Adipose tissue (tissue), 3 donors: ENCODE results near the gene SPEM1. TPM values are rescaled to one million over a fixed set of nuclear protein-coding genes. Genes with fewer than 3 reads are reported as not detected.

ENCODE experiments used
- H3K27ac ChIP-seq: one replicate; pipeline ENCODE4 v1.5.1; 2013; ENCODE audit warnings: low read depth, low read length
- WGBS, 3 donors: extraction: QIAGEN DNeasy Blood & Tissue Kit; methylation state at CpG; one replicate each; pipeline ENCODE4 v1.1.7; 2013; 5-methylcytosine and 5-hydroxymethylcytosine counted together
- polyA plus RNA-seq, 3 donors: library from polyadenylated mRNA; stranded (reverse); fragments of 200-250 nt; gene quantifications; one replicate each; pipeline ENCODE4 v1.2.3, GENCODE V29; 2013
- donor health status: healthy with polysubstance abuse.
- donor health status: Bipolar disorder and iron deficiency.
- donor health status: healthy.

SPEM1 gene
- polyA plus RNA-seq, 3 donors = not detected

GRCh38 chr17:7435676-7436555 lies 15.8 kb downstream of the SPEM1 start:
- 8 to 10% (median 9%) methylated on average over 48 to 49 of the region's 49 CpGs for WGBS, 3 donors
- no peak overlapping the region for H3K27ac ChIP-seq

- no peak overlapping the region for H3K27ac ChIP-seq
- 4 to 9% (median 9%) methylated on average over 74 to 92 of the region's 92 CpGs for whole genome bisulfite sequencing, 3 donors
Measured at GRCh38 chr17:7436556-7437368, 16.6 kb downstream of the SPEM1 start.

- 29 to 31% (median 30%) methylated on average over 17 to 31 of the region's 31 CpGs for WGBS, 3 donors
- H3K27ac ChIP-seq = no peak overlapping the region
Measured at GRCh38 chr17:7437369-7437863, 17.3 kb downstream of the SPEM1 start.

- no peak overlapping the region for H3K27ac ChIP-seq
- 10 to 50% (median 13%) methylated on average over 47 to 48 of the region's 48 CpGs for WGBS, 3 donors
Measured at GRCh38 chr17:7437950-7438614, 18.0 kb downstream of the SPEM1 start.

- no peak overlapping the region for H3K27ac ChIP-seq
- 45 to 68% (median 46%) methylated on average over 11 of the region's 11 CpGs for WGBS, 3 donors
Measured at GRCh38 chr17:7438656-7439460, 18.7 kb downstream of the SPEM1 start.

- no peak within 1 kb of the TSS for H3K27ac ChIP-seq
- WGBS, 3 donors = 1 to 5% (median 3%) methylated on average over 38 to 50 of the region's 50 CpGs
Measured at GRCh38 chr17:7439462-7440112, 19.5 kb downstream of the SPEM1 start, which contains the start of gene FGF11. Gene FGF11 (plus strand): TSS chr17:7439512. CDS start chr17:7439621, 109 bp downstream.

- no peak overlapping the region for H3K27ac ChIP-seq
- 1 to 3% (median 2%) methylated on average over 41 to 46 of the region's 46 CpGs for WGBS, 3 donors
Measured at GRCh38 chr17:7440113-7440833, 20.1 kb downstream of the SPEM1 start.

GRCh38 chr17:7440834-7441195 lies 20.7 kb downstream of the SPEM1 start:
- WGBS, 3 donors = 6 to 12% (median 11%) methylated on average over 11 to 12 of the region's 12 CpGs
- H3K27ac ChIP-seq = no peak overlapping the region

- no peak overlapping the region for H3K27ac ChIP-seq
- 56 to 78% (median 59%) methylated on average over 7 of the region's 7 CpGs for WGBS, 3 donors
Measured at GRCh38 chr17:7441266-7441665, 21.1 kb downstream of the SPEM1 start.

- H3K27ac ChIP-seq = no peak overlapping the region
- 89 to 100% (median 98%) methylated on average over 2 of the region's 2 CpGs for WGBS, 3 donors
Measured at GRCh38 chr17:7442142-7442541, 22.0 kb downstream of the SPEM1 start.

- H3K27ac ChIP-seq = no peak overlapping the region
- WGBS, 3 donors = 79 to 83% (median 80%) methylated on average over 7 of the region's 7 CpGs
Measured at GRCh38 chr17:7443499-7444485, 23.7 kb downstream of the SPEM1 start.

GRCh38 chr17:7444682-7445618 lies 24.8 kb downstream of the SPEM1 start, which contains the start of gene CHRNB1:
Gene CHRNB1 (plus strand): TSS chr17:7445061. CDS start chr17:7445128, 67 bp downstream.
- H3K27ac ChIP-seq = no peak within 1 kb of the TSS
- WGBS, 3 donors = 4 to 7% (median 6%) methylated on average over 50 to 51 of the region's 51 CpGs

GRCh38 chr17:7445619-7445968 lies 25.5 kb downstream of the SPEM1 start:
- WGBS, 3 donors = 1 to 9% (median 2%) methylated on average over 16 of the region's 16 CpGs
- no peak overlapping the region for H3K27ac ChIP-seq

GRCh38 chr17:7448461-7448860 lies 28.3 kb downstream of the SPEM1 start:
- WGBS, 3 donors = 85 to 96% (median 90%) methylated on average over 6 to 7 of the region's 7 CpGs
- no peak overlapping the region for H3K27ac ChIP-seq
